LNCAP (cell line): ENCODE results near the gene C3.

Source experiments
- TF ChIP-seq, protein P1 (sequence below): fragments of 450-650 bp; IDR thresholded peaks from 2 replicates; pipeline ENCODE4 v1.5.1; 2017; ENCODE audit warnings: mild to moderate bottlenecking

The C3 gene

DNA sequence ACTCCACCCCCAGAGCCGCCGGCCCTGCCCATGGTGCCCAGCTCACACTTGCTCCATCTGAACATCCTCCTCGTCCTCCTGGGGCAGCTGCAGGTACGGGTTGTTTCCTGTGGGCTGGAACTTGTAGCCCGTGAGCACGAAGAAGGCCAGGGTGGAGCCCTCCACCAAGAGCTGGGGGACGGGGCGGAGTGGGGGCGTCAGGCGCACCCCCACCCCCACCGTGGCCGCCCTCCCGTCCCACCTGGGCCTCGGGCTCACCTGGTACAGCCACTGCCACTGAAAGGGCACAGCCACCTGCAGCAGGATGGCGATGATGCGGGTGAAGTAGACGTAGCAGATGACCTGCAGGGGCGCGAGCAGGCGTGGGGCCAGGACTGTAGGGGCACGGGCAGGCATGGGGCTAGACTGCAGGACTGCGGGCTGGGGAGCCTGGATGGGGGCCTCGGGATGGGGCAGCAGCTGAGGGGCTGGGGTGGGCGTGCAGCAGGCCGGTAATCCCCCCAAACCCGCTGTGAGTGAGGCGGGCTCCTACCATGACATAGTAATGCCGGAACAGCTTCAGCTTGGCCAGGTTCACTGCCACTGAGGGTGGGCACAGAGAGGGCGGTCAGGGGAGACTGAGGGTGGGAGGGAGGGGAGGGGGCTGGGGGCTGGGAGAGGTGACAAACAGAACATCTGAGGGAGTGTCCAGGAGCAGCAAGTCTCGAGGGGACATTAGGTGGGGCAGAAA lies 10.7 kb upstream of the C3 start:
- TF ChIP-seq, protein P1, sequence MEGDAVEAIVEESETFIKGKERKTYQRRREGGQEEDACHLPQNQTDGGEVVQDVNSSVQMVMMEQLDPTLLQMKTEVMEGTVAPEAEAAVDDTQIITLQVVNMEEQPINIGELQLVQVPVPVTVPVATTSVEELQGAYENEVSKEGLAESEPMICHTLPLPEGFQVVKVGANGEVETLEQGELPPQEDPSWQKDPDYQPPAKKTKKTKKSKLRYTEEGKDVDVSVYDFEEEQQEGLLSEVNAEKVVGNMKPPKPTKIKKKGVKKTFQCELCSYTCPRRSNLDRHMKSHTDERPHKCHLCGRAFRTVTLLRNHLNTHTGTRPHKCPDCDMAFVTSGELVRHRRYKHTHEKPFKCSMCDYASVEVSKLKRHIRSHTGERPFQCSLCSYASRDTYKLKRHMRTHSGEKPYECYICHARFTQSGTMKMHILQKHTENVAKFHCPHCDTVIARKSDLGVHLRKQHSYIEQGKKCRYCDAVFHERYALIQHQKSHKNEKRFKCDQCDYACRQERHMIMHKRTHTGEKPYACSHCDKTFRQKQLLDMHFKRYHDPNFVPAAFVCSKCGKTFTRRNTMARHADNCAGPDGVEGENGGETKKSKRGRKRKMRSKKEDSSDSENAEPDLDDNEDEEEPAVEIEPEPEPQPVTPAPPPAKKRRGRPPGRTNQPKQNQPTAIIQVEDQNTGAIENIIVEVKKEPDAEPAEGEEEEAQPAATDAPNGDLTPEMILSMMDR = no peak

DNA sequence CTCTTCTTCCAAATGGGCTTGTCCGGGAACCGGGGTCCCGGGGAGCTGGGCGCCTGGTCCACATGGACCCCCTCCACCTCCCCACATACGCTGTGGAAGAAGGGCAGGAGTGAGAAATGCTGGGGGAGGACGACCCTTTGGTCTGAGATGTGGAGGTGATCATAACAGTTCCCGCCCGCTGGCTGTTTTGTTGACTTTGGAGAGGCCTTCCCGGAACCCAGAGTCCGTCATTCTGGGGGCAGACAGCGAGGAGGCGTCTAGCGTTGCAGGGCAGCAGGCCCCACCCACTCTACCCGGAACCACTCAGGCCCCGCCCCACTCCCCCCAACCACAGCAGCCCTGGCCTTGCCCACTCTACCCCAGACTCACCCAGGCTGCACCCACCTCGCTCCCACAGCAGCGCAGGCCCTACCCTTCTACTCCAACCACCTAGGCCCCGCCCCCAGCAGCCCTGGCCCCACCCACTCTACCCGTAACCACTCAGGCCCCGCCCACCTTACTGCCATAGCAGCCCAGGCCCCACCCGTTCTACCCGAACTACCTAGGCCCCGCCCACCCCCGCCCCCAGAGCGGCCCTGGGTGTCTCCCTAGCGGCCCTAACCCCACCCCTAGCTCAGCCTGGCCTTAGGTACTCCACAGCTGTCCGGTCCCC lies 9.8 kb upstream of the C3 start:
- TF ChIP-seq, protein P1 = no peak

- TF ChIP-seq, protein P1 = no peak
Measured at GRCh38 chr19:6729573-6730152, 9.2 kb upstream of the C3 start.

DNA sequence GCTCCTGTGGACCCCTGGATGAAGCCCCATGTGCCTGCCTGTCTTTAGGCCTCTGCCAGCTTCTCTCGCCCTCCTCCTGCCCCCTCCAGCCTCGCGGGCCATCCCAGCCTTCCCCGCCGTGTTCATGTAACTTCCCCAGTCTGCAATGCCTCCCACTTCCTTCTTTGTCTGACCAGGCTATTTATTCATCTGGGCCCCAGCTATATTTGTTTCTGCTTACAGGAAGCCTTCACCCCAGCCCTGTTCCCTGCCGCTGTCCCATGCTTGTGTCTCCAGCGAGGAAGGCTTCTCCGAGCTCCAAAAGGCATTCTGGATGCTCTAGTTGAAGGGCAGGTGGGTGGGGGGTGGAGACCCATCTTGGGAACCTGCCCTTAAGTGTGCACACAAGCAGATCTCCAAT lies 7.9 kb upstream of the C3 start:
- TF ChIP-seq, protein P1 = no peak

GRCh38 chr19:6725513-6726231 lies 5.2 kb upstream of the C3 start:
- TF ChIP-seq, protein P1 = no peak

GRCh38 chr19:6724631-6725492 lies 4.4 kb upstream of the C3 start:
- TF ChIP-seq, protein P1 = no peak

DNA sequence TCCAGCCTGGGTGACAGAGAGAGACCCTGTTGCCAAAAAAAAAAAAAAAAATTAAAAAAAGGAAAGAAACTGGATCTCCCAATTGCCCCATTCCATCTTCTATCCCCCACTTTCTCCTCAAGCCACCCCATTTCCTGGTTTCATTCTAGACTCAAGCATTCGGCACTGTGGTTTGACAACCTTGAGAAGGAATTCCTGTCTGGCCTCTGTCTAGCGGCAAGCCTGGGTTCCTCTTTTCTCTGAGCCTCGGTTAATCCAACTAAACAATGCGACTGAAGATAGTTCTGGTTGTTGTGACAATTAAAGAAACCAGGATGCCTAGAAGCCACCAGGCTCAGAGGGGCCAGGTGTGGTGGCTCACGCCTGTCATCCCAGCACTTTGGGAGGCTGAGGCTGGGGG lies 3.3 kb upstream of the C3 start:
- TF ChIP-seq, protein P1 = no peak
